BE2C (cell line): ENCODE data around the gene KCND2. TPM values are rescaled to one million over a fixed set of nuclear protein-coding genes. Genes with fewer than 3 reads are reported as not detected.
A peak's percentile ranks its signal among the peaks of the same experiment; 100 is the strongest.
"Not testable (repeated sequence)": the region's sequence is repeated elsewhere in the genome, so short reads cannot be mapped to it uniquely, and the experiment has no call there.

Experiments
- DNase-seq: peaks from one replicate; pipeline ENCODE4 v3.0.0-alpha.2; 2020
- H3K27me3 ChIP-seq: fragments of 250-450 bp; sonication (Bioruptor Pico); 2 replicates; pipeline ENCODE4 v1.5.1; 2020; ENCODE audit warnings: mild to moderate bottlenecking
- H3K36me3 ChIP-seq: fragments of 250-450 bp; sonication (Bioruptor Pico); 2 replicates; pipeline ENCODE4 v1.5.1; 2020; ENCODE audit warnings: mild to moderate bottlenecking
- H3K4me1 ChIP-seq: fragments of 250-450 bp; sonication (Bioruptor Pico); 2 replicates; pipeline ENCODE4 v1.5.1; 2020
- H3K4me3 ChIP-seq: 2 replicates; pipeline ENCODE4 v1.5.1; 2011; ENCODE audit warnings: low read depth, low read length
- H3K9me3 ChIP-seq: fragments of 250-450 bp; sonication (Bioruptor Pico); 2 replicates; pipeline ENCODE4 v1.5.1; 2020
- polyA plus RNA-seq: library from polyadenylated mRNA; unstranded; fragments of >200 nt; gene quantifications from one replicate; pipeline ENCODE4 v1.2.1, GENCODE V29; 2012; ENCODE audit warnings: low read depth, missing spikeins; ENCODE audit not compliant: insufficient read length, insufficient read depth
- TF ChIP-seq, protein P1 (sequence below): IDR thresholded peaks from 2 replicates; pipeline ENCODE4 v1.5.1; 2012; ENCODE audit warnings: mild to moderate bottlenecking, low read depth, low read length

Gene KCND2
- polyA plus RNA-seq, result 0.19 TPM

DNA sequence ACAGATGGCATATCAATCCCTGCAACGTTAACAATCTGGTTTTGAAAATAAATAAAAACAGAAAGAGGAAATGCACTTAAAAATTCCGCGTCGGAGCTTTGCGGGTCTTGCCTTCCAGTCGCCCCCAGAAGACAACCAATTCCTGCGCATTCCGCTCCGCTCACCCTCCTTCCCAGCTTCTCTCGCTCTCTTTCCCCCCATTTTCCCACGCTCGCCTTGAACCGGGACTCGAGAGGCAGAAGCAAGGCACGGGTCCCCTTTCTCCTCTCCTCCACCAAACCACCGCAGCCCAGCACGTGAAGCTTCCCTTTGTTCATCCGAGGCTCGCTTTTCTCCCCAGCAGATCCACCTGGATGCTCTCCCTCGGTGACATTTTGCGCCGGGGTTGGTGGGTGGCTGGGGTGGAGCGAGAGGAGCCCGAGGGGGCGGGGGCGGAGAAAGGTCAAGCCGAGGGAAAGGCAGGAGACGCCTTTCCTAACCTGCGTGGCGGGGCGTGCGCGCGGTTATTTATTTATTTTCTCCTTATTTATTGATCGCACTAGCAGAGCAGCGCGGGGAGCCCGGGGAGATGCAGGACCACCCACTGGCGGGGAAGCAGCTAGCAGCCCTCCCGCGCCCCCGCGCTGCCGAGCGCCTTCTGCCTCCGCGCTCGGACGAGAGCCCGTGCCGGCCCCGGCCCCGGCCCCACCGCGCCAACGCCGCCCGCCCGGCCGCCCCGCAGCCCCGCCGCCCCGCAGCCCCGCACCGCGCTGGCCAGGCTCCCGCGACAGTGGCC lies at the start of gene KCND2:
KCND2 (plus strand) TSS at position 475 of the 775 bp plus-strand sequence.
- peak; percentile 9 for DNase-seq
- H3K4me1 ChIP-seq, result no peaks in the 10 kb centered on the region
- TF ChIP-seq, protein P1, sequence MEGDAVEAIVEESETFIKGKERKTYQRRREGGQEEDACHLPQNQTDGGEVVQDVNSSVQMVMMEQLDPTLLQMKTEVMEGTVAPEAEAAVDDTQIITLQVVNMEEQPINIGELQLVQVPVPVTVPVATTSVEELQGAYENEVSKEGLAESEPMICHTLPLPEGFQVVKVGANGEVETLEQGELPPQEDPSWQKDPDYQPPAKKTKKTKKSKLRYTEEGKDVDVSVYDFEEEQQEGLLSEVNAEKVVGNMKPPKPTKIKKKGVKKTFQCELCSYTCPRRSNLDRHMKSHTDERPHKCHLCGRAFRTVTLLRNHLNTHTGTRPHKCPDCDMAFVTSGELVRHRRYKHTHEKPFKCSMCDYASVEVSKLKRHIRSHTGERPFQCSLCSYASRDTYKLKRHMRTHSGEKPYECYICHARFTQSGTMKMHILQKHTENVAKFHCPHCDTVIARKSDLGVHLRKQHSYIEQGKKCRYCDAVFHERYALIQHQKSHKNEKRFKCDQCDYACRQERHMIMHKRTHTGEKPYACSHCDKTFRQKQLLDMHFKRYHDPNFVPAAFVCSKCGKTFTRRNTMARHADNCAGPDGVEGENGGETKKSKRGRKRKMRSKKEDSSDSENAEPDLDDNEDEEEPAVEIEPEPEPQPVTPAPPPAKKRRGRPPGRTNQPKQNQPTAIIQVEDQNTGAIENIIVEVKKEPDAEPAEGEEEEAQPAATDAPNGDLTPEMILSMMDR, result no peak
- peak within 1 kb of the TSS; percentile 35 for H3K4me3 ChIP-seq
- no peaks in the 10 kb centered on the region for H3K36me3 ChIP-seq
- H3K27me3 ChIP-seq, result peaks cover 27% of the 10 kb centered on the region
- no peaks in the 10 kb centered on the region for H3K9me3 ChIP-seq

DNA sequence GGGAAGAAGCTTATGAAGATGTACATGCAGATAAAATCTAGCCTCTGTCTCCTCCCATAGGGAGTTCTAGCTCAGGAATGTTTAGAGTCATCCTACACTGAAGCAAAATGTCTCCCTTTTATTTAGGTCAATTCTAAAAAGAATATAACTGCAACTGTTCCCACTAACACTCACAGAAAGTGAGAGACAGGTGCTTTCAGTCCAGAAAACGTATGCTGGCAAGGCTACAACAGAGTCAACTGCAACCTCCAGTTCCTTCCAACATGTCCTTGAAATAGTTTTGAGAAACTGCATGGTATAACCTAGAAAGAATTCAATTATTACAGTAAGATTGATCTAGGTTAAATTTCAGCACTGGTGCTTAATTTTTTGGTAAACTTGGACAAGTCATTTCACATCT lies 46.8 kb upstream of the KCND2 start:
- H3K9me3 ChIP-seq, result no peaks in the 10 kb centered on the region
- H3K27me3 ChIP-seq, result no peaks in the 10 kb centered on the region
- DNase-seq, result no peak
- H3K4me3 ChIP-seq, result no peak overlapping the region
- no peaks in the 10 kb centered on the region for H3K36me3 ChIP-seq
- TF ChIP-seq, protein P1, result no peak
- no peaks in the 10 kb centered on the region for H3K4me1 ChIP-seq

DNA sequence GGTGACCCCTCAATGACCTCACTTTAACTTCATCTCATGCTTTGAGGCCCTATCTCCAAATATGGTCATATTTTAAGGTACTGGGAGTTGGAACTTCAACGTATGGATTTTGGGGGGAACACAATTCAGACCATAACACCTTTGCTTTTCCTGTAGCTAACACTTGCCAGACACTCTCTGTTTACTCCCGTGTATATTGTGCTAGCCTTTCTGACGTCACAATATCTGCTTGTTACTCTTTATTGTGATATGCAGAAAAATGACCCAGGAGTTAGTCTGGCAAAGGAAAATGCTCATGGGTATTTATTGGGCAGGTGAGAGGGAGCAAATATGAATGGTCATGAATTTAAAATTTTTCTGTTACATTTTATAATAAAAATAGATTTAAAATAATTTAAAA lies 45.7 kb upstream of the KCND2 start:
- no peak for DNase-seq
- Histone ChIP-seq H3K27me3 (no peaks in the 10 kb centered on the region), H3K4me1 (no peaks in the 10 kb centered on the region), H3K9me3 (no peaks in the 10 kb centered on the region), H3K36me3 (no peaks in the 10 kb centered on the region), H3K4me3 (no peak overlapping the region)
- TF ChIP-seq, protein P1, result no peak

DNA sequence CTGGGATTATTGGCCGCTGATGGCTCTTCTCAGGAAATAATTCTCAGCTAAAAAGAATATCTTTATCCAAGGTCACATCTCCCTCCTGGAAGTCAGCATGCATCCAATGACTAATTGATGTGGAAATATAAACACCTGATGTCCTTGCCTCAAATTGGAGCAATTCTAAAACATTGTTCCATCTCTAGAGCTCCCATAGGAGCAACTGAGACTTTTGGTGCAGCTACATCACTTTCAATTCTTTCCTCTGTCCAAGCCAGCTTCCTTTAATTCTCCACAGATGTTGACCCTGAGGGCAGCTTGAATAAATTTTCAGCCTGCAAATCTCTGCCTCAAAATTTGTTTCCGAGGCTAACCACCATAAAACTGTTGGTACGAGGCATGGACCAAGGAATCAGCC lies 43.9 kb upstream of the KCND2 start:
- Histone ChIP-seq H3K9me3 (no peaks in the 10 kb centered on the region), H3K4me3 (no peak overlapping the region), H3K27me3 (no peaks in the 10 kb centered on the region), H3K36me3 (no peaks in the 10 kb centered on the region), H3K4me1 (no peaks in the 10 kb centered on the region)
- DNase-seq, result no peak
- TF ChIP-seq, protein P1, result no peak

DNA sequence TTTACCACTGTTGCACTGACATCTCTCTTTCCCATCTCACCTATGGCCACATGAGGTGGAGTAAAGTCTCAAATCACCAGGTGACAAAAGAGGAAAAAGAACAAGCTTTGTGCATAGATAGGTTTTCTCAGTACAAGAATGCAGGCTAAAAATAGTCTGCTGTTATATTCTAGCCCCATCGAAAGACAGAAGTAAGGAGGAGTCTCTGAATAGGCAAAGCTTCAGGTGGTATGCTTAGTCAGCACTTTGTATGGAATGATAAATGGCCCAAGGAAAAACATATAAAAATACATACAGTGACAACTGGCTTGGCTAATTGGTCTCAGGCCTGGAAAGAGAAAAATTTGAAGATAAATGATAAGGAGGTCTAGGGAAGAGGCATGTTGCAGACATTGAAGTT lies 39.6 kb upstream of the KCND2 start:
- H3K4me3 ChIP-seq, result no peak overlapping the region
- TF ChIP-seq, protein P1, result no peak
- no peaks in the 10 kb centered on the region for H3K9me3 ChIP-seq
- no peaks in the 10 kb centered on the region for H3K36me3 ChIP-seq
- no peaks in the 10 kb centered on the region for H3K4me1 ChIP-seq
- DNase-seq, result no peak
- no peaks in the 10 kb centered on the region for H3K27me3 ChIP-seq

DNA sequence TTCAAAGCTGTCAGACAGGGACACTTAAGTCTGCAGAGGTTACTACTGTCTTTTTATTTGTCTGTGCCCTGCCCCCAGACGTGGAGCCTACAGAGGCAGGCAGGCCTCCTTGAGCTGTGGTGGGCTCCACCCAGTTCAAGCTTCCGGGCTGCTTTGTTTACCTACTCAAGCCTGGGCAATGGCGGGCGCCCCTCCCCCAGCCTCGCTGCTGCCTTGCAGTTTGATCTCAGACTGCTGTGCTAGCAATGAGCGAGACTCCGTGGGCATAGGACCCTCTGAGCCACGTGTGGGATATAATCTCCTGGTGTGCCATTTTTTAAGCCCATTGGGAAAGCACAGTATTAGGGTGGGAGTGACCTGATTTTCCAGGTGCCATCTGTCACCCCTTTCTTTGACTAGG lies 32.6 kb upstream of the KCND2 start:
- not testable (repeated sequence) for DNase-seq, H3K4me1 ChIP-seq, H3K9me3 ChIP-seq, H3K36me3 ChIP-seq, H3K27me3 ChIP-seq, H3K4me3 ChIP-seq
